ENCODE measurements around the gene GALNT9. TPM values are rescaled to one million over a fixed set of nuclear protein-coding genes. Genes with fewer than 3 reads are reported as not detected.

The GALNT9 gene
- total and polyA plus RNA-seq, 12 donors, result 0.01 to 0.19 TPM; not detected in 10

GRCh38 chr12:132167611-132168310 is 161.6 kb downstream of the GALNT9 start:
- peaks cover 0 to 9% (median 0%) of the 10 kb centered on the region in 9 donors for H3K4me1 ChIP-seq
- ATAC-seq (no peak), DNase-seq (no peak)
- WGBS, 2 donors, result 75 to 76% methylated on average over 30 of the region's 30 CpGs
- TF ChIP-seq CTCF (IDR thresholded peaks at IDR 0.05), result no peak
- peaks cover 0 to 64% (median 42%) of the 10 kb centered on the region in 7 donors for H3K27me3 ChIP-seq
- intact Hi-C loops (cut with DNase I), result no loop called here
- H3K36me3 ChIP-seq, result no peaks in the 10 kb centered on the region
- H3K27ac ChIP-seq, result no peak overlapping the region
- no peak overlapping the region for H3K4me3 ChIP-seq
- no peaks in the 10 kb centered on the region for H3K9me3 ChIP-seq

- no peak for TF ChIP-seq CTCF (IDR thresholded peaks at IDR 0.05)
- WGBS, 2 donors, result 91 to 94% methylated on average over 10 of the region's 10 CpGs
- intact Hi-C loops (cut with DNase I), result no loop called here
- Histone ChIP-seq H3K27ac (no peak overlapping the region), H3K27me3 (peaks cover 0 to 59% (median 38%) of the 10 kb centered on the region in 7 donors), H3K4me3 (no peak overlapping the region), H3K36me3 (no peaks in the 10 kb centered on the region), H3K9me3 (no peaks in the 10 kb centered on the region), H3K4me1 (peaks cover 0 to 15% (median 0%) of the 10 kb centered on the region in 9 donors)
- DNase-seq, result no peak
- no peak for ATAC-seq
Measured at GRCh38 chr12:132166801-132167591, 162.4 kb downstream of the GALNT9 start.

DNA sequence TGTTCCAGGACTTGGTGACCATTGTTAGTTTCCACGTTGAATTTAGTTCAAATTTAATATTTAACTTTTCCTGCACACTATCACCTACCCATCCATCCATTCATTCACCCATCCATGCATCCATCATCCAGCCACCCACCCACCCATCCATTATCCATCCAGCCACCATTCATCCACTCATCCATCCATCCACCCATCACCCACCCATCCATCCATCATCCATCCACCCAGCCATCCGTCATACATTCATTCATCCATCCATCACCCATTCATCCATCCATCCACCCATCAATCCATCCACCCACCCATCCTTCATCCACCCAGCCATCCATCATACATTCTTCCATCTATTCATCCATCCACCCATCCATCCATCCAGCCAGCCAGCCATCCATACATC is 163.3 kb downstream of the GALNT9 start:
- peaks cover 0 to 53% (median 30%) of the 10 kb centered on the region in 7 donors for H3K27me3 ChIP-seq
- WGBS, 2 donors, result 92% methylated on average over 2 of the region's 2 CpGs
- H3K4me3 ChIP-seq, result no peak overlapping the region
- H3K36me3 ChIP-seq, result no peaks in the 10 kb centered on the region
- H3K4me1 ChIP-seq, result peaks cover 0 to 15% (median 0%) of the 10 kb centered on the region in 9 donors
- ATAC-seq (no peak), DNase-seq (no peak)
- H3K9me3 ChIP-seq, result no peaks in the 10 kb centered on the region
- intact Hi-C loops (cut with DNase I), result no loop called here
- no peak for TF ChIP-seq CTCF (IDR thresholded peaks at IDR 0.05)
- H3K27ac ChIP-seq, result no peak overlapping the region

DNA sequence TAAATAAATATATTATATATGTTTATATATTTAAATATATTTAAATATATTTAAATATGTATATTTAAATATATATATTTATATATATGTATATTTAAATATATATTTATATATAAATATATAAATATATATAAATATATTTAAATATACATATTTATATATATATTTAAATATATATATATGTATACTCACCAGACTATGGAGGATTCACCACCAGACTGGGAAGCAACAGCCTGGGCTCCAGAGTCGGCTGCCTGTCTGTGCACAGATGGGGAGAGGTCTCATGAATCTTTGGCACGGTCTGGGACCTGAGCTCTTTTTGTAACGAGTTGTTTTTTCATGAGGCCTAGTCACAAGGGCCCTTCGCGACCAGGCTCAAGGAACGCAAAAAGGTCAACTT is 163.8 kb downstream of the GALNT9 start:
- Histone ChIP-seq H3K36me3 (no peaks in the 10 kb centered on the region), H3K27me3 (peaks cover 0 to 49% (median 27%) of the 10 kb centered on the region in 7 donors), H3K27ac (no peak overlapping the region), H3K4me1 (peaks cover 0 to 15% (median 0%) of the 10 kb centered on the region in 9 donors), H3K9me3 (no peaks in the 10 kb centered on the region), H3K4me3 (no peak overlapping the region)
- no peak for DNase-seq
- WGBS, 2 donors, result 96 to 97% methylated on average over 6 of the region's 6 CpGs
- intact Hi-C loops (cut with DNase I), result no loop called here
- no peak for ATAC-seq
- TF ChIP-seq CTCF (IDR thresholded peaks at IDR 0.05), result no peak

Measured in heart right ventricle (tissue), 16 donors.